GM20431 (cell line): Measurements from ENCODE around the gene DPF3.

ENCODE experiments used
- in situ Hi-C: fragments of 300-500 bp; cut with MseI, MboI; formaldehyde crosslinking; loops from one replicate; pipeline ENCODE4 v1.15.0; 2020; ENCODE audit warnings: low sequenced_read_pairs; ENCODE audit not compliant: unreplicated experiment

DPF3 gene

GRCh38 chr14:72613231-72613974 is 280.5 kb downstream of the DPF3 start:
- in situ Hi-C loops = no loop called here

GRCh38 chr14:72612041-72612440 is 281.9 kb downstream of the DPF3 start:
- in situ Hi-C loops = no loop called here

- in situ Hi-C loops = no loop called here
These were observed 282.4 kb downstream of the DPF3 start for GRCh38 chr14:72611506-72611905.

- in situ Hi-C loops = no loop called here
These were observed 283.1 kb downstream of the DPF3 start for GRCh38 chr14:72610831-72611200.

- in situ Hi-C loops = no loop called here
These were observed 283.6 kb downstream of the DPF3 start for GRCh38 chr14:72610096-72610830.

GRCh38 chr14:72609205-72609916 is 284.5 kb downstream of the DPF3 start:
- in situ Hi-C loops = no loop called here

- in situ Hi-C loops = no loop called here
These were observed 285.3 kb downstream of the DPF3 start for GRCh38 chr14:72608391-72609204.

- in situ Hi-C loops = no loop called here
These were observed 286.3 kb downstream of the DPF3 start for GRCh38 chr14:72607386-72608130.

- in situ Hi-C loops = no loop called here
These were observed 287.0 kb downstream of the DPF3 start for GRCh38 chr14:72606879-72607278.

- in situ Hi-C loops = no loop called here
These were observed 288.0 kb downstream of the DPF3 start for GRCh38 chr14:72605921-72606220.

- in situ Hi-C loops = no loop called here
These were observed 288.6 kb downstream of the DPF3 start for GRCh38 chr14:72605096-72605920.

GRCh38 chr14:72604133-72604532 is 289.8 kb downstream of the DPF3 start:
- in situ Hi-C loops = no loop called here

GRCh38 chr14:72603639-72604038 is 290.3 kb downstream of the DPF3 start:
- in situ Hi-C loops = no loop called here

- in situ Hi-C loops = no loop called here
These were observed 293.2 kb downstream of the DPF3 start for GRCh38 chr14:72600551-72601330.

GRCh38 chr14:72599579-72600470 is 294.1 kb downstream of the DPF3 start:
- in situ Hi-C loops = no loop called here

GRCh38 chr14:72598306-72598705 is 295.6 kb downstream of the DPF3 start:
- in situ Hi-C loops = no loop called here
